Smooth muscle cell (in vitro differentiated cells): Measurements from ENCODE around the gene CCDC110. TPM values are rescaled to one million over a fixed set of nuclear protein-coding genes. Genes with fewer than 3 reads are reported as not detected.

Experiments used
- DNase-seq: peaks from one replicate; lab custom pipeline; 2025; ENCODE audit not compliant: unreplicated experiment; lab: John Stamatoyannopoulos, UW
- H2AFZ ChIP-seq: fragments of 200-600 bp; sonication (generic); 2 replicates; pipeline ENCODE4 v1.6.0; 2016; ENCODE audit warnings: antibody characterized with exemption, low read depth, mild to moderate bottlenecking
- H3F3A ChIP-seq: fragments of 200-600 bp; sonication (generic); 2 replicates; pipeline ENCODE4 v1.6.0; 2017; ENCODE audit warnings: antibody characterized with exemption, low read depth
- H3K27ac ChIP-seq: fragments of 200-600 bp; sonication (generic); 2 replicates; pipeline ENCODE4 v1.5.1; 2016; ENCODE audit warnings: low read depth, mild to moderate bottlenecking
- H3K27me3 ChIP-seq: fragments of 200-600 bp; sonication (generic); 2 replicates; pipeline ENCODE4 v1.6.1; 2016; ENCODE audit warnings: low read depth, mild to moderate bottlenecking
- H3K36me3 ChIP-seq: fragments of 200-600 bp; sonication (generic); 2 replicates; pipeline ENCODE4 v1.5.1; 2016; ENCODE audit warnings: low read depth
- H3K4me1 ChIP-seq: fragments of 200-600 bp; sonication (generic); 2 replicates; pipeline ENCODE4 v1.5.1; 2016; ENCODE audit warnings: low read depth
- H3K4me2 ChIP-seq: fragments of 200-600 bp; sonication (generic); 2 replicates; pipeline ENCODE4 v1.6.0; 2016; ENCODE audit warnings: mild to moderate bottlenecking
- H3K4me3 ChIP-seq: fragments of 200-600 bp; sonication (generic); 2 replicates; pipeline ENCODE4 v1.5.1; 2016; ENCODE audit warnings: mild to moderate bottlenecking
- H3K79me2 ChIP-seq: fragments of 200-600 bp; sonication (generic); 2 replicates; pipeline ENCODE4 v1.6.0; 2016; ENCODE audit warnings: low read depth, mild to moderate bottlenecking
- H3K9ac ChIP-seq: fragments of 200-600 bp; sonication (generic); 2 replicates; pipeline ENCODE4 v1.6.0; 2016; ENCODE audit warnings: low read depth
- H3K9me3 ChIP-seq: fragments of 200-600 bp; sonication (generic); replicated peaks from 2 replicates; pipeline ENCODE4 v1.5.1; 2016; ENCODE audit warnings: low read depth
- H4K20me1 ChIP-seq: fragments of 200-600 bp; sonication (generic); 2 replicates; pipeline ENCODE4 v1.6.0; 2016; ENCODE audit warnings: low read depth
- CTCF ChIP-seq: fragments of 200-600 bp; sonication (generic); IDR thresholded peaks from 2 replicates; pipeline ENCODE4 v1.5.1; 2017; ENCODE audit warnings: borderline replicate concordance, mild to moderate bottlenecking, antibody characterized with exemption; ENCODE audit not compliant: insufficient read depth, poor library complexity, severe bottlenecking
- WGBS: methylation state at CpG from one replicate; pipeline ENCODE4 v1.1.7; 2016; ENCODE audit warnings: low lambda C conversion rate; 5-methylcytosine and 5-hydroxymethylcytosine counted together
- polyA plus RNA-seq: library from polyadenylated mRNA; unstranded; fragments of >200 nt; fragmentation: Nextera tagmentation; extraction: Ambion mirVana; gene quantifications from 2 replicates; pipeline ENCODE4 v1.2.1, GENCODE V29; 2016
- total RNA-seq: library from RNA; depleted of rRNA; stranded (reverse); fragments of >200 nt; gene quantifications from 2 replicates; pipeline ENCODE4 v1.2.3, GENCODE V29; 2014

Gene CCDC110
- total and polyA plus RNA-seq, 2 experiments from 2014 or later, result 2.3 to 2.5 TPM

- Histone ChIP-seq H3K36me3 (no peaks in the 10 kb centered on the region), H2AFZ (no peak overlapping the region), H3K9me3 (no peaks in the 10 kb centered on the region), H3K9ac (no peak overlapping the region), H3K27me3 (peaks cover 19% of the 10 kb centered on the region), H3F3A (no peaks in the 10 kb centered on the region), H3K4me2 (no peak overlapping the region), H4K20me1 (no peaks in the 10 kb centered on the region), H3K79me2 (no peaks in the 10 kb centered on the region), H3K4me3 (no peak overlapping the region), H3K27ac (no peak overlapping the region), H3K4me1 (no peaks in the 10 kb centered on the region)
- TF ChIP-seq CTCF, result no peak
- WGBS, result 63% methylated on average over 15 of the region's 15 CpGs
- no peak for DNase-seq
Observed at GRCh38 chr4:185480016-185480732, 8.6 kb upstream of the CCDC110 start.

DNA sequence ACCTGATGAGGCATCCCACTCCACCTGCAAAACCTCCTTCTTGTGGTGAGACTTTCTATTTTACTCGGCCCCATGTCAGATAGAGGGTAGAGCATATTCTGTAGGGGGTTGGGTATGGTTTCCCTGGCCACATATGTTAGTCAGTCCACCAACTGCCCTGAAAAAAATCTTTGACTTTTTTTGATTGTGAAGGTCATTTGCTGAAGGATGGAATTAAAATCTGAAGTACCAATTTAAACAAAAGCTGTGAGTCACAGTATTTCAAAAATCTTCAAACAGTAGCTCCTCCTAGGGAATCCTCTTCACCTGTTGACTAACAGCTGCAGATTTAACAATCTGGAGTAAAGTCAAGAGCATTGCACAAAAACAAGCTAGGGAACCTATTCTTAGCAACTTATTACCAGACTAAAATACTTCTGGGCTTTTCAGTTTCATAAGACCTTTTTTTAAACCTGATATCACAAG lies 8.0 kb upstream of the CCDC110 start:
- no peak overlapping the region for H3K27ac ChIP-seq
- H3K36me3 ChIP-seq, result no peaks in the 10 kb centered on the region
- DNase-seq, result no peak
- H3K9ac ChIP-seq, result no peak overlapping the region
- no peak overlapping the region for H2AFZ ChIP-seq
- H3K27me3 ChIP-seq, result peaks cover 19% of the 10 kb centered on the region
- no peak overlapping the region for H3K4me2 ChIP-seq
- no peak for TF ChIP-seq CTCF
- no peaks in the 10 kb centered on the region for H3K79me2 ChIP-seq
- no peak overlapping the region for H3K4me3 ChIP-seq
- H3F3A ChIP-seq, result no peaks in the 10 kb centered on the region
- 83% methylated on average over 1 of the region's 1 CpG for WGBS
- H3K9me3 ChIP-seq, result no peaks in the 10 kb centered on the region
- H4K20me1 ChIP-seq, result no peaks in the 10 kb centered on the region
- H3K4me1 ChIP-seq, result no peaks in the 10 kb centered on the region

GRCh38 chr4:185473247-185473646 lies 1.7 kb upstream of the CCDC110 start:
- no peak for TF ChIP-seq CTCF
- DNase-seq, result no peak
- no peaks in the 10 kb centered on the region for H3K36me3 ChIP-seq
- H2AFZ ChIP-seq, result no peak overlapping the region
- H4K20me1 ChIP-seq, result no peaks in the 10 kb centered on the region
- H3K27me3 ChIP-seq, result peaks cover under 1% of the 10 kb centered on the region
- H3K9me3 ChIP-seq, result no peaks in the 10 kb centered on the region
- H3K27ac ChIP-seq, result no peak overlapping the region
- no peaks in the 10 kb centered on the region for H3K79me2 ChIP-seq
- no peaks in the 10 kb centered on the region for H3K4me1 ChIP-seq
- no peak overlapping the region for H3K4me2 ChIP-seq
- no peak overlapping the region for H3K4me3 ChIP-seq
- 97% methylated on average over 8 of the region's 8 CpGs for WGBS
- no peaks in the 10 kb centered on the region for H3F3A ChIP-seq
- no peak overlapping the region for H3K9ac ChIP-seq

DNA sequence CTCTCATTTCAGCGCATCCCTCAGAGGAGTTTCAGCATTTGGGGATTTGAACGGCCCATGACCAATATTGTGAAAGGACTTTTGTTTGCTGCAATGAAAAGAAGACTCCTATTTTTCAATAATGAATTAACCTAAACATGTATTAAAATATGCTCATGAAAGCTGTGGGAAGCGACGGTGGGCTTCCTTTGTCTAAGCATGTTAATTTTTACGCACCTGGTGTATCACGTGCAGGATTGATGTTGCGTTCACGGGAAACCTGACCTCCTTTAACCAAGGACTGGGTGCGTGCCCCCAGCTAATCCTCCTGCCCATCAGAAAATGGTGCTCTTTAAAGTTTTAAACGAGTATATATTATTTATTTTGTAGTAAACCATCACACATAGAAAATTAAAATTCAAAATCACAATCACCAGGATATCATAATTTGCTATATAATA lies 590 bp upstream of the CCDC110 start:
- Histone ChIP-seq H2AFZ (peak overlapping the region; percentile 92), H4K20me1 (no peaks in the 10 kb centered on the region), H3K4me3 (peak overlapping the region; percentile 98), H3K4me1 (no peaks in the 10 kb centered on the region), H3K79me2 (no peaks in the 10 kb centered on the region), H3K36me3 (no peaks in the 10 kb centered on the region), H3F3A (no peaks in the 10 kb centered on the region), H3K9ac (peak overlapping the region; percentile 78), H3K4me2 (peak overlapping the region; percentile 97), H3K9me3 (no peaks in the 10 kb centered on the region), H3K27ac (no peak overlapping the region), H3K27me3 (no peaks in the 10 kb centered on the region)
- DNase-seq, result no peak
- no peak for TF ChIP-seq CTCF
- 45% methylated on average over 10 of the region's 10 CpGs for WGBS
